ENCODE results near the gene KRTAP4-7.

DNA sequence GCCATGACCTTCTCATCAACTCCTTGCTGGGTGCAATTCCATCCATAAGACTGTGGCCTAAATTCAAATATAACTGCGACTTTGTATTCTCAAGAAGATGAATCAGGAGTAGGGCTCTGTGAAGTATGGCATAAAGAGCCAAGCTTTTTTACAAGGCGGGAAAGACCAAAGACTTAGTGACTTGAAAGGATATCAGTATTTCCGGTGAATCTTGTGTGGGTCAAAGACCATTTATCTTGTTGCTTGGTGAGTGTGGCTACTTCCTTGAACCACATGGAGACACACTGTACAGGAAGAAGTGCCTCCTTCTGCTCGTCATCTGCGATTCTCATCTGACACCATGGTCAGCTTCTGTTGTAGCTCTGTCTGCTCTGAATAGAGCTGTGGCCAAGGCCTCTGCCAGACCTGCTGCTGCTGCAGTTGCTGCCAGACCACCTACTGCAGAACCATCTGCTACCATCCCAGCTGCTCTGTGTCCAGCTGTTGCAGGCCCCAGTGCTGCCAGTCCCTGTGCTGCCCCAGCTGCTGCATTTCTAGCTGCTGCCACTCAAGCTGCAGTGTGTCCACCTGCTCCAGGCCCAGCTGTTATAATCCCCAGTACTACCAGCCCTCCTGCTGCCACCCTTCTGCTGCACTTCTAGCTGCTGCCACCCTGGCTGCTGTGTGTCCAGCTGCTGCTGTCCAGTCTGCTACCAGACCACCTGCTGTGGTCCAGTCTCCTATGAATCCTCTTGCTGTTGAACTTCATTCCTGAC lies 12.2 kb upstream of the KRTAP4-7 start:
- no peak for TF ChIP-seq ZNF274 (IDR thresholded peaks at IDR 0.05; ENCODE audit: low read depth, low read length)
- TF ChIP-seq, protein P1, sequence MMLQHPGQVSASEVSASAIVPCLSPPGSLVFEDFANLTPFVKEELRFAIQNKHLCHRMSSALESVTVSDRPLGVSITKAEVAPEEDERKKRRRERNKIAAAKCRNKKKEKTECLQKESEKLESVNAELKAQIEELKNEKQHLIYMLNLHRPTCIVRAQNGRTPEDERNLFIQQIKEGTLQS (IDR thresholded peaks at IDR 0.05), result no peak
- TF ChIP-seq, protein P2, sequence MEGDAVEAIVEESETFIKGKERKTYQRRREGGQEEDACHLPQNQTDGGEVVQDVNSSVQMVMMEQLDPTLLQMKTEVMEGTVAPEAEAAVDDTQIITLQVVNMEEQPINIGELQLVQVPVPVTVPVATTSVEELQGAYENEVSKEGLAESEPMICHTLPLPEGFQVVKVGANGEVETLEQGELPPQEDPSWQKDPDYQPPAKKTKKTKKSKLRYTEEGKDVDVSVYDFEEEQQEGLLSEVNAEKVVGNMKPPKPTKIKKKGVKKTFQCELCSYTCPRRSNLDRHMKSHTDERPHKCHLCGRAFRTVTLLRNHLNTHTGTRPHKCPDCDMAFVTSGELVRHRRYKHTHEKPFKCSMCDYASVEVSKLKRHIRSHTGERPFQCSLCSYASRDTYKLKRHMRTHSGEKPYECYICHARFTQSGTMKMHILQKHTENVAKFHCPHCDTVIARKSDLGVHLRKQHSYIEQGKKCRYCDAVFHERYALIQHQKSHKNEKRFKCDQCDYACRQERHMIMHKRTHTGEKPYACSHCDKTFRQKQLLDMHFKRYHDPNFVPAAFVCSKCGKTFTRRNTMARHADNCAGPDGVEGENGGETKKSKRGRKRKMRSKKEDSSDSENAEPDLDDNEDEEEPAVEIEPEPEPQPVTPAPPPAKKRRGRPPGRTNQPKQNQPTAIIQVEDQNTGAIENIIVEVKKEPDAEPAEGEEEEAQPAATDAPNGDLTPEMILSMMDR (IDR thresholded peaks at IDR 0.05 in 2 of 3, conservative IDR thresholded peaks at IDR 0.05 in 1 of 3; ENCODE audit: borderline replicate concordance in 1 of 3, insufficient read depth in 1 of 3, low read depth in 2 of 3, low read length in 2 of 3), result no peak
- no peak for TF ChIP-seq POLR2A (IDR thresholded peaks at IDR 0.05; ENCODE audit: borderline replicate concordance, extremely low read depth, insufficient read depth, insufficient read length)
- no peak for TF ChIP-seq JUND (IDR thresholded peaks at IDR 0.05)
- no peak for TF ChIP-seq EGR1 (IDR thresholded peaks at IDR 0.05; ENCODE audit: low read depth)
- no peak for TF ChIP-seq EZH2phosphoT487 (IDR thresholded peaks at IDR 0.05; ENCODE audit: borderline replicate concordance)
- TF ChIP-seq SIN3A (IDR thresholded peaks at IDR 0.05; ENCODE audit: low read depth), result no peak
- TF ChIP-seq RAD21 (IDR thresholded peaks at IDR 0.05; ENCODE audit: low read depth), result no peak
- TF ChIP-seq POLR2AphosphoS5 (IDR thresholded peaks at IDR 0.05; ENCODE audit: low read depth, low read length), result peak; percentile 42; the same call in 1 of the 2 replicates

Data from HCT116 (cell line).